Spleen (tissue), 7 donors: ENCODE measurements around the gene ABHD16B.

Source experiments
- CTCF ChIP-seq, 11 experiments: fragments of 200-600 bp in 7 of 11; fragments of 450-650 bp in 4 of 11; sonication (generic) in 4 of 11; IDR thresholded peaks in 8 of 11; conservative IDR thresholded peaks in 3 of 11; 1 replicate in 7 of 11; 2 replicates in 4 of 11; pipeline versions ENCODE4 v1.4.0 to v1.8.0; 2016 to 2021; ENCODE audit warnings: antibody characterized with exemption in 11 of 11, inconsistent platforms in 4 of 11, mild to moderate bottlenecking in 1 of 11
- POLR2A ChIP-seq, 3 donors: fragments of 450-650 bp; IDR thresholded peaks; one replicate each; pipeline ENCODE4 v1.5.1; 2017; ENCODE audit warnings: antibody characterized with exemption in 3 of 3, mild to moderate bottlenecking in 1 of 3
- POLR2AphosphoS5 ChIP-seq, 3 donors: sonication (generic); formaldehyde crosslinking; IDR thresholded peaks; one replicate each; pipeline ENCODE4 v1.5.1; 2017; ENCODE audit warnings: antibody characterized with exemption in 3 of 3
- donor health status: DM: no; HTN: no; CAD: no; lungs with moderate emphysema.
- donor health status: DM: no; HTN: no; CAD: no.
- donor health status: DM: no; HTN: no; CAD: no.

- no peak for TF ChIP-seq POLR2A (IDR thresholded peaks at IDR 0.05)
- no peak for TF ChIP-seq CTCF (IDR thresholded peaks at IDR 0.05 in 8 of 11, conservative IDR thresholded peaks at IDR 0.05 in 3 of 11)
- TF ChIP-seq POLR2AphosphoS5 (IDR thresholded peaks at IDR 0.05) = peak; percentile 38 to 78 (median 74)
These were observed 26.1 kb upstream of the ABHD16B start for GRCh38 chr20:63835021-63835858.
